NCI-H510A (cell line): ENCODE results near the gene AKIRIN2.
"Not testable (repeated sequence)": the region's sequence is repeated elsewhere in the genome, so short reads cannot be mapped to it uniquely, and the experiment has no call there.

ENCODE experiments used
- DNase-seq: peaks from one replicate; lab custom pipeline; 2025; lab: John Stamatoyannopoulos, UW

AKIRIN2 gene

DNA sequence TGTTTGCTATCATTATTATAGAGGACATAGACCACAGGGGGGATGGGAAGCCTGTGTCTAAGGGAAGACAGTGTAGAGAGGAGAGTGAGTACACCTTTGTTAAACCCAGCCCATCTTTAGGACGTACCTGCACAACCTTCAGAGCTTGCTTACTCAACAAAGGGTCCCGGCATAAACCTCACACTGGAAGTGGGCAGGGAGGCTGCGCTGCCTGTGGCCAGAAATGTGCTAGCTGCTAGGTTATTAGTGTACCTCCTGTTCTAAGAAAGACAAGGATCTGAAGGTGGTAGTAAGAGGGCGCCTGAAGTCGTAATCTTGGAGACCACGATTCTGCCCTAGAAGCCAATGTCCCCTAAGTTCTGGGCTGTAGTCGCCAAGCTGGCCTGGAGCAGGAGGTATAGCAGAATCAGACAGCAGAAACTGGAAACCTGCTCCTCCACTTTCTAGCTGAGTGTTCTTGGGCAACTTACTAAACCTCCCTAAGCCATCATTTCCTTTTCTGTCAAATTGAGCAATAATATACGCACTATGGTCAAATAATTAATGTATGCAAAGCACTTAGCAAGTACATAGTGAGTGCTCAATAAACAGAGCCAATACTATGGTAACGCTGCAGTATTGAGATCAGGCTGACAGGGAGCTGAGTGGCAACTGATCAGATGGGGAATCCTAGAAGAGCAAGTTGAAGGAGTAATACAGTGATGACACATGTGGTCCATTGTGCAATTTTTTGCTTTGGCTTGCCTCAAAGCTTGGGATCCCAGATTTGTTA, 16.8 kb upstream of the AKIRIN2 start:
- DNase-seq = no peak

GRCh38 chr6:87716928-87717614, 15.0 kb upstream of the AKIRIN2 start:
- DNase-seq = no peak

- no peak for DNase-seq
Observed at GRCh38 chr6:87714093-87714842, 12.2 kb upstream of the AKIRIN2 start.

DNA sequence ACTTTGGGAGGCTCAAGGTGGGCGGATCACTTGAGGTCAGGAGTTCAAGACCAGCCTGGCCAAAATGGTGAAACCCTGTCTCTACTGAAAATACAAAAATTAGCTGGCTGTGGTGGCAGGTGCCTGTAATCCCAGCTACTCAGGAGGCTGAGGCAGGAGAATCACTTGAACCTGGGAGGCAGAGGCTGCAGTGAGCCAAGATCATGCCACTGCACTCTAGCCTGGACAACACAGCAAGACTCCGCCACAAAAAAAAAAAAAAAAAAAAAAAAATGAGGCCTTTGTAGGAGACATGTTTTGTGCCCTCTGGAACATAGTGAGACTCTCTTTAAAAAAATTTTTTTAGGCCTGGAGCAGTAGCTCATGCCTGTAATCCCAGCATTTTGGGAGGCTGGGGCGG, 10.7 kb upstream of the AKIRIN2 start:
- not testable (repeated sequence) for DNase-seq

- no peak for DNase-seq
Observed at GRCh38 chr6:87710090-87710489, 8.1 kb upstream of the AKIRIN2 start.

- DNase-seq = not testable (repeated sequence)
Observed at GRCh38 chr6:87708581-87709427, 6.8 kb upstream of the AKIRIN2 start.

- DNase-seq = no peak
Observed at GRCh38 chr6:87706187-87706966, 4.3 kb upstream of the AKIRIN2 start.

DNA sequence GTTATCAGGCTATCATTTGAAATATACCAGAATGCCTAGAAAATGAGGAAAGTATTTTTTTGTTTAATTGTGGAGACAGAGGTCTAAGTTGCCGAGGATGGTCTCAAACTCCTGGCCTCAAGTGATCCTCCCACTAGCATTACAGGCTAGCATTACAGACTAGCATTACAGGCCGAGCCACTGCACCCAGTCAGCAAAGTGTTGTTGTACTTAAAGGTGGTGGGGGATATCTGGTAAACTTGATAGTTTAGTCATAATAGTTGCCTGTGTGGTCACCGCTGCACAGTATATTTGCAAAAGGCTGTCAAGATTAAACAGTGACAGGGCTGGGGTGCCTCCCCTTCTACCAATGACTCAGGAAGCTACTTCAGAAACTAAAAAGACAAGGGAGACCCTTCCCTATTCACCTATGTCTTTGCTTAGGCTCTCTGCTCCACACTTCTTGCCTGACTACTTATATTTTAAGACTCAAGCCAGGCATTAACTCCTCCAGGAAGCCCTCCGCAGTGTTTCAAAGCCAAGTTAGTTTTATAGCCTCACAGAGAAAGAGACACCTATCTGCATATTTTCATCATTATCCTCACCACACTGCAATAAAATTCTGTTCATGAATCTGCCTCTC, 3.1 kb upstream of the AKIRIN2 start:
- DNase-seq = no peak

GRCh38 chr6:87703039-87703438, 1.0 kb upstream of the AKIRIN2 start:
- not testable (repeated sequence) for DNase-seq

DNA sequence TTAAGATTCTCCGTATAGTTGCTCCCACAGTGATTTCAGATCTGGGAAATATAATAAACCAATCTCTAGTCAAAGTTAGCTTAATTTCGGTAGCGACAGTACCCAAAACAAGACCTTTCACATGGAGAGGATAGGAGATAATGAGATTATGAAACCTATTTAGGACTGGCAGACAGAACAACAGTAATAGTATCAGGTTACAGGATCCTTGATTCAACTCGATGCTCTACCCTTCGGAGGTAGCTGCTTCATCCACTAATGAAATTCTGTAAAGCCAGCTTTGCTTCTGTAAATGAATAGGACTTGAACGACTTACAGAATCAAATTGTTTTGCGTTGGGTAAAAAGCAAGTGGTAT, 534 bp upstream of the AKIRIN2 start:
- no peak for DNase-seq

- no peak for DNase-seq
Observed at GRCh38 chr6:87701344-87701675, 723 bp downstream of the AKIRIN2 start.

- DNase-seq = peak; percentile 41
Observed at GRCh38 chr6:87700397-87701343, 1.4 kb downstream of the AKIRIN2 start.

GRCh38 chr6:87699576-87699975, 2.5 kb downstream of the AKIRIN2 start:
- DNase-seq = no peak

GRCh38 chr6:87698547-87699006, 3.5 kb downstream of the AKIRIN2 start:
- no peak for DNase-seq

- no peak for DNase-seq
Observed at GRCh38 chr6:87697581-87698546, 4.2 kb downstream of the AKIRIN2 start.

DNA sequence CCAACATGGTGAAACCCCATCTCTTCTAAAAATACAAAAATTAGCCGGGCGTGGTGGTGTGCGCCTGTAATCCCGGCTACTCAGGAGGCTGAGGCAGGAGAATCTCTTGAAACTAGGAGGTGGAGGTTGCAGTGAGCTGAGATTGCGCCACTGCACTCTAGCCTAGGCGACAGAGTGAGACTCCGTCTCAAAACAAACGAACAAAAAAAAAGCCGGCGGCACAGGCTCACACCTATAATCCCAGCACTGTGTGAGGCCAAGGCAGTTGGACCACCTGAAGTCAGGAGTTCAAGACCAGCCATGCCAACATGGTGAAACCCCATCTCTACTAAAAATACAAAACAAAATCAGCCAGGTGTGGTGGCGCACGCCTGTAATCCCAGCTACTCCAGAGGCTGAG, 5.2 kb downstream of the AKIRIN2 start:
- DNase-seq = not testable (repeated sequence)

GRCh38 chr6:87692086-87692485, 9.9 kb downstream of the AKIRIN2 start:
- DNase-seq = no peak

DNA sequence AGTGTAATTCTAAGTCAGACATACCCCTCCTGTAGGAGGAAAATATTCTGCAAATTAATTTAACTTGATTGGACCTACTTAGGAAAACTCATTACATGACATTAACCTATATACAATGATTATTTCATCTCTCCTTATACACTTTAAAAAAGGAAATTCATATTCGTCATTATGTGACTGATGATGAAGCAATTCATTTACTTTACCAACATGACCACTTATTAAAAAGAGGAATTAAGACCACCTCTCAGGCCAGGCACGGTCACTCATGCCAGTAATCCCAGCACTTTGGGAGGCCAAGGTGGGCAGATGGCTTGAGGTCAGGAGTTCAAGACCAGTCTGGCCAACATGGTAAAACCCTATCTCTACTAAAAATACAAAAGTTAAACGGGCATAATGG, 11.6 kb downstream of the AKIRIN2 start:
- no peak for DNase-seq
